Measurements from ENCODE around the gene FOXP4.

FOXP4 gene

GRCh38 chr6:41546866-41547798 is 951 bp downstream of the FOXP4 start:
- DNase-seq (ENCODE audit: low read depth): no peak

- no peak for DNase-seq (ENCODE audit: low read depth)
Observed at GRCh38 chr6:41547799-41548097, 1.6 kb downstream of the FOXP4 start.

GRCh38 chr6:41548098-41548840 is 2.1 kb downstream of the FOXP4 start:
- DNase-seq (ENCODE audit: low read depth): no peak

GRCh38 chr6:41548841-41549642 is 2.9 kb downstream of the FOXP4 start:
- DNase-seq (ENCODE audit: low read depth): no peak

- DNase-seq (ENCODE audit: low read depth): no peak
Observed at GRCh38 chr6:41549673-41550072, 3.5 kb downstream of the FOXP4 start.

GRCh38 chr6:41551086-41551700 is 5.0 kb downstream of the FOXP4 start:
- no peak for DNase-seq (ENCODE audit: low read depth)

- DNase-seq (ENCODE audit: low read depth): no peak
Observed at GRCh38 chr6:41551857-41552256, 5.7 kb downstream of the FOXP4 start.

- no peak for DNase-seq (ENCODE audit: low read depth)
Observed at GRCh38 chr6:41552723-41553122, 6.5 kb downstream of the FOXP4 start.

GRCh38 chr6:41553405-41553999 is 7.3 kb downstream of the FOXP4 start:
- no peak for DNase-seq (ENCODE audit: low read depth)

GRCh38 chr6:41555326-41556300 is 9.4 kb downstream of the FOXP4 start:
- DNase-seq (ENCODE audit: low read depth): no peak

- no peak for DNase-seq (ENCODE audit: low read depth)
Observed at GRCh38 chr6:41557335-41557734, 11.2 kb downstream of the FOXP4 start.

GRCh38 chr6:41558033-41558807 is 12.0 kb downstream of the FOXP4 start:
- DNase-seq (ENCODE audit: low read depth): no peak

GRCh38 chr6:41559655-41560427 is 13.7 kb downstream of the FOXP4 start:
- DNase-seq (ENCODE audit: low read depth): no peak

- DNase-seq (ENCODE audit: low read depth): peak; percentile 79
Observed at GRCh38 chr6:41560431-41561192, 14.4 kb downstream of the FOXP4 start.

- no peak for DNase-seq (ENCODE audit: low read depth)
Observed at GRCh38 chr6:41561416-41561815, 15.2 kb downstream of the FOXP4 start.

- DNase-seq (ENCODE audit: low read depth): no peak
Observed at GRCh38 chr6:41561931-41562911, 16.0 kb downstream of the FOXP4 start.
